Activated naive CD4-positive, alpha-beta T cell treated with Interleukin-2 at 50 U/mL for 16 hours (primary cell): Measurements from ENCODE around the gene ATP8B3.

Source experiments
- DNase-seq: peaks from one replicate; pipeline ENCODE4 v3.0.0-alpha.2; 2020

ATP8B3 gene

DNA sequence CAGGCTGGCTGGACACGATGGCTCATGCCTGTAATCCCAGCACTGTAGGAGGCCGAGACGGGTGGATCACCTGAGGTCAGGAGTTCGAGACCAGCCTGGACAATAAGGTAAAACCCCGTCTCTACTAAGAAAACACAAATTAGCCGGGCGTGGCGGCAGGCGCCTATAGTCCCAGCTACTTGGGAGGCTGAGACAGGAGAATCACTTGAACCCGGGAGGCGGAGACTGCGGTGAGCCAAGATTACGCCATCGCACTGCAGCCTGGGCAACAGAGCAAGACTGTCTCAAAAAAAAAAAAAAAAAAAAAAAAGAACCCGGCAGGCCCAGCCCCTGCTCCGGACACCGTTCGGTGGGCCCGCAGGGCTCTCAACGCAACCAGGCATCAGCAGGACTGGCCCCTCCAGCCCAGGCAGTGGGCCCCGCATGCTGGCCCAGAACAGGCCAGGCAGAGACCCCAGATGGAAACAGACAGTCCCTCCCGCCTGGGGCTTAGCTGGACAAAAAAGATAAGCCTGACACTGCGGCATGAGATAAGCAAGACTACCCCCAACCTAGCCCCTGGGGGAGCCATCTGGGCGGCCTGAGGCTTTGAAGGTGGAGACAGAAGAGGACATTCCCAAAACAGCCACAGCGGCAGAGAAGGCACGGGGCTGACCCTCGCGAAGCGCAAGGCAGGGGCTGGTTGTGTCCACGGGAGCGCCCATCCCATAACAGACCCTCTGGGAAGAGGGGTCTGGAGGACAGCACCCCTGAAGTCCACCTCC is 24.6 kb upstream of the ATP8B3 start:
- no peak for DNase-seq

DNA sequence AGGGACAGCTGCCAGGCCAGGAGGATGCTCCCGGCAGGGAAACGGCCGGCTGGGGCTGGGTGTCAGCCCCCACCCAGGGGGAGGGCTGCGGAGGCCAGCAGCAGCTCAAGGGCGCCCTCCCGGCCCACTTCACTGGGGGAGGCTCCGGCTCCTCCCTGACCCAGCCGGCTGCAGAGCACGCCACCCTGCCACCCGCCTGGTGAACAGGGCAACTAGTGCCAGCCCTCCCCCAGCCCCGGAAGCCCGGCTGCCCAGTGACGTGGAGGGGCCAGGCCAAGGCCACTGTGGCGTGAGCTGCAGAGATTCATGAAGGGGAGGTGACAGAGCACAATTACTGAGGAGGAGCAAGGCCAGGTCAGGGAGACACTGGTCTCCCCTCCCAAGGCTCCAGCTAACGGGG is 21.5 kb upstream of the ATP8B3 start:
- no peak for DNase-seq

DNA sequence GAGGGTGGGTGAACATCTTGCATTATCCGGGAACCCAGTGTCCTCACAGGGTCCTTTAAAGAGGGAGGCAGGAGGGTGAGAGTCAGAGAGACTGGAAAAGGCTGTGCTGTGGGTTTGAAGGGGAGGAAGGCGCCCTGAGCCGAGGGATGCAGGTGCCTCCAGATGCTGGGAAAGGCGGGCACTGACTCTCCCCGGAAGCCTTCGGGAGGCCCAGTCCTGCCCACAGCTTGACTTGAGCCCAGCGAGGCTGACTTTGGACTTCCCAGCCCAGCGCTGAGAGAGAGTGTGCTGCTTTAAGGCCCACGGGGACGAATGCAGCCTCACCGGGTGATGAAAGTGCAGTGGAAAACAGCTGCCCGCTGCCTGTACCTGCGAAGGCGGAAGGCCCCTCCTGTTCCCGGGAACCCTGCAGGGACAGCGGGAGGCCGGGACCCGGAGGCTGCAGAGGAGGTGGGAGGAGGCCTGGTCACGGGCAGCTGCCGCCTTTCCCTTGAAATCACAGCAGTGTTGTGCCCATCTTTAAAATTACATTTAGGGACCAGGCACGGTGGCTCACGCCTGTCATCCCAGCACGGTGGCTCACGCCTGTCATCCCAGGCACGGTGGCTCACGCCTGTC is 20.1 kb upstream of the ATP8B3 start:
- DNase-seq, result no peak

DNA sequence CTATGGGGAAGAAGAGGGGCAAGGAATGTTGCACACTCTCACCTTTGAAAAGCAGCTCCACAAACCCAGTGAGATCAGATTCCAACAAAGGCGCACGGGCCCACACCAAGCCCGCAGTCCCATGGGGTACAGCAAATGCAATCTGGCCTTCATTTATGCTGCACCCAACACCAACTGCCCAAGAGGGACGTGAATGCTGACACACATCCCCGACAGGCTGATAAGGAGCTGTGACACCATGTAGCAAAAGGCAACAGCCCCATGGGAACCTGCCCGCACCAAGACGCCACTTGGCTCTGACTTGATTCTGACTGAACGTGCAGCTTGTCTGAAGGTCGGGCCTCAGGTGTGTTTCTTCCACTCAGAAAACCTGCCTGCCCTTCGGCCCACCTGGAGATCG is 18.9 kb upstream of the ATP8B3 start:
- no peak for DNase-seq

DNA sequence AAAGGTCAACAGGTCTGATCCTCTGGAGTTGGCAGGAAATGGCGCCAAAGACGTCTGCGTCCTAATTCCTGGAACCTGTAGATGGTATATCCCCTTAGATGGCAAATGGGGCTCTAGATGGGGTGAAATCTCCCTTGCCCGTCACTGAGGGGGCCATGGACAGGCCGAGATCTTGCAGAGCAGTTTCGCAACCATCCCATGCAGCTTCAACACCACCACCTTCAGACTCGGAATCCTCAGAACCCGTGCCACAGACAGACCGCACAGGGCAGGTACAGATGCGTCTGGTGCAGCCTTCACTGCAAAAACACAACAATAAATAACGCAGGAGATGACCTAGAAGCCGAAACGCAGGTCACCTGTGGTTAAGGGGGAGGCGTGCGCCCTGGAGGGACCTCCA is 18.5 kb upstream of the ATP8B3 start:
- no peak for DNase-seq

DNA sequence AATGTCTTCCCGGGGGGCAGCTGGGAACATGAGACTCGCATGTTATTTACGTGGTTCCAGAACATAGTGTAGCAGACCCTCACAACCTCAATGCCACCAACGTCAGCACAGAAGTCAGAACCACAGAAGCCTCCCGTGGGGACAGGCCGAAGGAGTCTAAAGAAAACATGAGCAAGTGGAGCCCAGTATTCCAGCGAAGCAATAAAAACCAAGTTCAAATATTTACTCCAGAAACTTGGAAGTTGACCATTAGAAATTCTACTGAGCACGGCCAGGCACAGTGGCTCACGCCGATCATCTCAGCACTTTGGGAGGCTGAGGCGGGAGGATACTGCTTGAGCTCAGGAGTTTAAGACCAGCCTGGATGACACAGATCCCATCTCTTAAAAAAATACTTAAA is 17.9 kb upstream of the ATP8B3 start:
- no peak for DNase-seq

DNA sequence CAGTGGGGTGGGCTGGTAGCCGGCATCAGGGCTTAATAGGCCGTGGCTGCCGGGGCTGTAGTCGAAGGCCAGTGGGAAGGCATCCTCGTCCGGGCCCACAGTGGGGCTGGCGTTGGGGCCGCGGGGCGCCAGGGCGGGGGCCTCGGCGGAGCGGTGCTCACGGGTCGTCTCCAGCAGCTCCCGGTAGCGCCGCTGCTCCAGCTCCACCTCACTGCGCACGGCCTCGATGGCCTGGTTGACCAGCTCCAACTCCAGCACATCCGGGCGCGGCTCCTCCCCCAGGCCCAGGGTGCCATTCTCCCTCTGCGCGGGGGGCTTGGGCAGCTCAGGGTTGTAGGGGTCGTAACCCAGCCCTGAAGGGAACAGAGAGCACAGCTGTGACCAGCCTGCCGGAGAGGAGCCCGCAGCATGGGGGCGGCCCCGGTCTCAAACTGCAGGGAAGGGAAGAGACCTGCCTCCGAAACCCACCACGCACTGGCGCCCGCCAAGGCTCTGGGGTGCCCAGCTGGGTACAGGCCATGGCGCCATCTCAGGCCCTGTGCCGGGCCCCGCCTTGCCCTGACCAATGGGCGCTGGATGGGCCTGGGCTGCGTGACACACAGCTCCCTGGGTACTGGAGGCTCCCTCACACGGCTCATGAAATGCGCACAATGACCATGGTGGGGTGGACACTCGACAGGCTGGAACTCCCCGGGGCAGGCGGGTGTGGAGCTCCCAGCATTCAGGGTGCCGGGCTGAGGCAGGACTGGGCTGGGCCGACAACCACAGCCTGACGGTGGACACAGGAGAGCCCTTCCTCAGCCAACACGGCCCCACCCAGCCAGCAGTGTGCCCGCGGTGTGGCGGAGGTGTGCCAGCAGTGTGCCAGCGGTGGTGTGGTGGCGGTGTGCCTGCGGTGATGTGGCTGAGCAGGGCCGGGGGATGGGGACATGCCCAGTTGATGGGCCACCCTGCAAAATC is 16.5 kb upstream of the ATP8B3 start:
- no peak for DNase-seq

DNA sequence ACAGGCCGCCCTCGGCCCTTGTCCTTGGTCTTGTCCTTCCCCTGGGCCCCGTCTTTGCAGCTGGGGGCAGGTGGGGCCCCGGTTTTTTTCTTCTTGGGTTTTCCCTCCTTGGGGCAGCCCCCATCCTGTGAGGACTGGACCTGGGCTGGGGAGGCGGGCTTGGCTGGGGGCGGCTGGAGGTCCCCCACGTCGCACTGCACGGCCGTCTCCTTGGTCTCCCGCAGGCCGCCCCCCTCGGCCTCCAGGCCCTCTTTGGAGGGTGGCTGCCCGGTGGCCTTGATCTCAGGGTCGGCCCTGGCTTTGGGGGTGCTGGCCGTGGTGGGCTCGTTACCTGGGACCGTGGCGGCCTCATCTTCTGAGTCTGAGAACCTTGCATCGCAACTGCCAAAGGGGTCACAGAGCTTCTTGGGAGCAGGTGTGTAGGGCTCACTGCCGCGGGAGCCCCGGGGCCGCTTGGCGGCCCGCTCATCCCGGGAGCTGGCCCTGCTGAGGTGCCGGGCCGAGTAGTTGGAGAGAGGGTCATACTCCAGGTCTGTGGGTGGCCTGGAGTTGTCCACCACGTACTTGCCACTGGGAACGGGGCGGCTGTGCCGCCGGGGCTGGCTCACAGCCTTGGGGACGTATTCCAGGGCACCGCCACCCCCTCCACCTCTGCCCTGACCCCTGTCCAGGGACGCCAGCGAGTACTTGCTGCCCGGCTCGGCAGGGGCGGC is 15.6 kb upstream of the ATP8B3 start:
- no peak for DNase-seq

DNA sequence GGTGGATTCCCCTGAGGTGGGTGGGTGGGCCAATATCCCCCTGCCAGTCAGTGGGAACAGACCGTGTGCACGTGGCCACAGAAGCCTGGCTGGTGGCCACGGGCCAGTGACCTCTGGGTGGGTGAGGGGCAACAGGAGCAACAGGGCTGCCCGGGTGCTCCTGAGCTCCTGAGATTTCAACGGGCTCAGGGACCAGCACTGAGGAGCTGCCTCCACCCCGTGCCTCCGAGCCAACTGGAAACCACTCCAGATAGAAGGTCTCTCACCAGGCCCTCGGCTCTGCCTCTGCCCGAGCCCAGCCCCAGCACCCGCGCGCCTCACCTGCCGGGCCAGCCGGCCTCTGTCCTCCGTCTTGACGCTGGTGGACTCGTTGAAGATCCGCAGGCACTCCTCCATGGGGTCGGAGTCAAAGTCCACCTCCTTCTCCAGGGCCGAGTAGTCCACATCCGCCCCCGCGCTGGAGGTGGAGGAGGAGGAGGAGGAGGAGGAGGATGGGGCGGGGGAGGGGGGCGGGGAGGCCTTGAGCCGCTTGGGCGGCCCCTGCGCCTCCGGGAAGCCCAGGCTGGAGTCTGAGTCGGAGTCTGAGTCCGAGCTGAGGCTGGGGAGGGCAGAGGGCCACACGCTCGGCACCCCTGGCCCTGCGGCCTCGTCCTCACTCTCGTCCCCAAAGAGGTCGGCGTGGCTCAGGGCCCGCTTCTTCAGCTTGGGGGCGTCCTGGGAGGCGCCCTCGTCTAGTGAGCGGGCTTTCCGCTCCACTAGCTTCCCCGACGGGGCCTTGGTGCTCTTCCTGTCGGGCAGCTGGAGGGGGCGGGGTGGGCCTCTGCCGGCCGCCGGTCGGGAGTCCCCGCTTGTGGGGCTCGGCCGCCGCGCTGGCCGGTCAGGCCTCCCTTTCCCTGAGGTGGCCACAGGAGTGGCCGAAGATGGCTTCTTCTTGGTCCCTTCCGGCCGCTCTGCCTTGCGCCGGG is 14.8 kb upstream of the ATP8B3 start:
- no peak for DNase-seq

DNA sequence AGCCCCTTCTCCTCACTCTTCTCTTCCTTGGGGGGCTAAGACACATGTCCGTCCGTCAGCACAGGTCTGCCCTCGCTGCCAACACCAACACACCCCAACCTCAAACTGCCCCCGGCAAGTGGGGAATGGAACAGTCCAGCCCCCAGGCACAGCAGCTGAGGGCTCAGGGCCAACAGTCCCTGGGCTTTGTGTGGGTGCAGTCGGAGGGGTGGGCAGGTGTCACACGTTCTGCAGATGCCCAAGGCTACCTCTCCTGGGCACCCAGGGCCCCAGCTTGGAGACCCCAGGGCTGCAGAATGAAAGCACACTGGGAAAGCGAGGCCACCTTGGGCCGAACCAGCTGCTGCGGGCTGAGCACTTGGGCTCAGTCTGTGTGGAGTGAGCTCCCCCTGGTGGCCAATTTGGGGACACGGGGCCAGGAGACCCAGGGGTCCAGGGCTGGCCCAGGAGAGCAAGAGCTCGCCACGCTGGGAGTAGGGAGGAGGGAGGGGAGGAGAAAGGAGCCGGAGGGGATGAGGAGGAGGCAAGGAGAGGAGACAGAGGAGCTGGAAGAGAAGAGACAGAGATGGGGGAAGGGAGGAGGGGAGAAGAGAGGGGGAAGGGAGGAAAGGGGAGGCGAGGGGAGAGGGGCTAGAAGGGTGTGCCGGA is 14.0 kb upstream of the ATP8B3 start:
- DNase-seq, result peak; percentile 80

DNA sequence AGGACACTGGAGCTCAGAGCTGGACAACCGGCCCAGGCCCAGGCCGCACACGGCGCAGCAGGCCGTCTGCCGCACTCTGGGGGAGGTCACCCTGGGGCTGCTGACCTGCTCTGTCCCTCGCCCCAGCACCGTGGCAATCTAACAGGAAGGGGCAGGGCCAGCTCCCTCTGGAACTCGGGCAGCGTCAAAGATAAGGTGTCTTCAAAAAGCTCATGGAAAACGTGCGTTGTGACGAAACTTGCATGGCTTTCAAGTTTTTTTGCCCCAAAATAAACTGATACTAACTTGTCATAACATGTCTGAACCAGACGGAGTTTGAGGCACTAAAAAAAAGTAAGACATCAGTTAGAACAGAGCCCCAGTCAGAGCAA is 12.2 kb upstream of the ATP8B3 start:
- DNase-seq, result no peak

DNA sequence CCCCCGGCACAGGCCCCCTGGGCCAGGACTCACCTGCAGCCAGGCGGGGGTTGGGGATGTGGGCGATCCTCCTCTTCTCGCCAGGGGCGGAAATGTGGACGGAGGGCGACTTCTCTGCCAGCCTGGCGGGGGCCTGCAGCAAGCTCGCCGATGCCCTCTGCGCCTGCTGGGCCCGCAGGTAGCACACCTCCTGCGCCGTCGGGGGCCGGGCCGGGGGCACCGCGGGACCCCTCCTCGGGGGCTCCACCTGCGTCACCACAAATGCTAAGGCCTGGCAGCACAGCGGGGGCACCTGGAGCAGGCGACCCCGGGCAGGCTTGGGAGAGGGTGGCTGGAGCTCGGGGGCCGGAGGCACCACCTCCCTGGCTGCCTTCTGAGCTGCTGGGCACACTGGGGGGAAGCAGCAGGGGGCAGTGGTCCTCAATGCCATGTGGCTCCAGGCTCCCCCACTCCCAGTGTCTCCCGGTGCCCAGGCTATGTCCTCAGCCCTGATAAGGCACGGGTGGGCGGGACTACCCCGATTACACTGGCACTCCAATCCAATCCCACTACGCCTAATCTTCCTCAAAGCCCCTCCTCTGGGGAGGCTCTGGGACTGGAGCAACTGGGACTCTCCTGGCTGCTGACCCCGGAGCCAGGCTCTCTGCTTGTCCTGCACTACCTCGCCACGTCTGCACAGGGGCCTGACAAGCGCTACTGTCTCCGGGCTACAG is 11.6 kb upstream of the ATP8B3 start:
- no peak for DNase-seq

DNA sequence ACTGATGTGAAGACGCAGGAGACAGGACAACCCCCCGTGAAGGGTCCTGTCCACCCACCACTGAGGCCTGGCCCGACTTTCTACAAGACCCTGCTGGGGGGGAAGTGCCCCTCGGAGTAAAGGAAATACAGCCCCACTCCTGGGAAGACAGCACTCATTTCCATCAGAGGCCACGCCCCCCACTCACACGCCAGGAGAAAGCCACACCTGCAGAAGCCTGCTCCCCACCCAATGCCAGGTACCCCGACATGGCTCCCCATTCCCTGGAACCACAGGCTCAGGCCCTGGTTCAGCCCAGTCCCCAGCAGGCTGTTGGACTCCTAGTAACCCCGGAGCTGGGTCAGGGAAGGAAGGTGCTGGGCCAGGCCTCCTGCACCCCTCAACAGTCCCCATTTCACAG is 10.9 kb upstream of the ATP8B3 start:
- DNase-seq, result no peak

DNA sequence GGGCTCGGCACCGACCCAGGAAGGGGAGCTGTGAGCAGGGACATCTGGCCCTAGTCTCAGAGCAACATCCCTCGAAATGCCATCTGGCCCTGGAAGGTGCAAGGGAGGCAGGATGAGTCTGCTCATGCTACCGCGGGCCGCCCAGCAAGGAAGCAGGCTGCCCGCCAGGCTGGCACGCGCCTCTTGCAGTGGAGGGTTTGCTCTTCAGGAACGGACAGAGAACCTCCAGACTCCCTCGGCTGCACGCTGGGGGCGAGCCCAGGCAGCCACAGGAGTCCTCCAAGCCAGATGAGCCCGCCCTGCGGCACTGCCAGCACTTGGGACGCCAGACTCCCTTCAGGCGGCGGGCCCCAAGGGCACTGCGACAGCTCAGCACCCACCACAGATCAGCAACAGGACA is 10.1 kb upstream of the ATP8B3 start:
- no peak for DNase-seq

DNA sequence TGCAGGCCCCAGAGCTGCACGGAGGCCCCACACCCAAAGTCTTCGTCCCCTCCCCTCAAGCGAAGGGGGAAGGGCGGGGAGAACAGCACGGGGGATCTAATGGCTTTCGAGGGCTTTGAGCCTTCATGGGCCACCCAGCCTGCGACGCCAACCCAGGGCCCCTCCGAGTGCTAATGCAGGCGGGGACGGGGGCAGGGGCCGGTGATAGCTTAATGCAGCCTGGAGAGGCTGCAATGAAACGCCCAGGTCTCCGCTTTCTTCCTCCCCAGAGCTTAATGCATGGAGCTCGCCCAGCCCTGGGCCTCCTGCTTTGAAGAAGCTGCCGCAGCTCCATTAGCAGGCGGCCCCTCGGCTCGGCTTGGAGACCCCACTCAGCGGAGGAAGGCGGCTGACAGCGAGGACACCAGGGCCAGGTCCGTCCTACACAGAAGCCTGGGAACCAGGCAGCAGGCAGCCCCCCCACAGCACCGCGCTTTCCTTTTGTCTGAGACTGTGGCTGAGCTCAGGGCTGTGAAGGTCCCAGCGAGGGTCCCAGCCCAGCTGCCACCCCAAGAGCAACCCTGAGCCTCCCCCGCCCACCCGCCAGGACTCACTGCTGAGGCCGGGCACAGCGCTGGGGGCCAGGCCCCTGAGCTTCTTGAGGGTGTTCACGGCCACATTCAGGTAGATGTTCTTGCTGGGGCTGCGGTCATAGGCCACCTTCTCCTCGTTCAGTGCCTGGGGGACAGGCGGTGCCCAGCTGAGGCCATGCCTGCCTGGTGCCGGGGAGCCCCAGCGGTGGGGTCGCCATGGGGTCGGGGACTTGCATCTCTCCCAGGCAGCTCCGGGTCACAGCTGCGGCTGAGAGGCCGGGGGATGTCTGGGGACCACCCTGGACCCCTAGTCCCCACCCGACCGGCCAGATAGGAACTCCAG is 7.5 kb upstream of the ATP8B3 start:
- no peak for DNase-seq

DNA sequence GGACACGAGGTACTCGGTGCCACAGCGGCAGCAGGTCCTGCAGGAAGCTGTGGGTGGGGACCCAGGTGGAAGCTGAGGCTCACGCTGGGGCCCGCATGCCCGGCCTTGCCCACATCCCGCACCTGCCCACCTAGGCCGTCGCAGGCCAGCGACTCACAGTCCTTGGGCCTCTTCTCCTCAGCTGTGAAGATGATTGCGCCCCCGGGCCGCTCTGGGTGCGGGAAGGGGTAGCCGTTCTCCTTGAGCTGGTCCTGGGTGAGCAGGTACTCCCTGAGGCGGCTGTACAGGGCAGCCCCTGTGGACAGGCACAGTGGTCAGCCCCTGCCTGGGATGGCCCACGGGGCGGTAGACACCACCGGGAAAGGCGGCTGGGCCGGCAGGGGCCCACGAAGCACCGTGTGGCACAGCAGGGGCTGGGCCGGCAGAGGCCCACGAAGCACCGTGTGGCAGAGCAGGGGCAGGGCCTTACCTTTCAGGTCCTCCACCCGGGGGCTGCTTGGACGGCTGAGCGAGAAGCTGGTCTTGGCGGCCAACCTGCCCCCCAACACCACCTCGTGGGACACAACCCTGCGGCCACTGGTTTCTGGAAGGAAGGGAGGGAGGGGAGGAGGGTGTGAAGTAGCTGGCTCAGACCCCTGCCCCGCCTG is 6.6 kb upstream of the ATP8B3 start:
- DNase-seq, result no peak

DNA sequence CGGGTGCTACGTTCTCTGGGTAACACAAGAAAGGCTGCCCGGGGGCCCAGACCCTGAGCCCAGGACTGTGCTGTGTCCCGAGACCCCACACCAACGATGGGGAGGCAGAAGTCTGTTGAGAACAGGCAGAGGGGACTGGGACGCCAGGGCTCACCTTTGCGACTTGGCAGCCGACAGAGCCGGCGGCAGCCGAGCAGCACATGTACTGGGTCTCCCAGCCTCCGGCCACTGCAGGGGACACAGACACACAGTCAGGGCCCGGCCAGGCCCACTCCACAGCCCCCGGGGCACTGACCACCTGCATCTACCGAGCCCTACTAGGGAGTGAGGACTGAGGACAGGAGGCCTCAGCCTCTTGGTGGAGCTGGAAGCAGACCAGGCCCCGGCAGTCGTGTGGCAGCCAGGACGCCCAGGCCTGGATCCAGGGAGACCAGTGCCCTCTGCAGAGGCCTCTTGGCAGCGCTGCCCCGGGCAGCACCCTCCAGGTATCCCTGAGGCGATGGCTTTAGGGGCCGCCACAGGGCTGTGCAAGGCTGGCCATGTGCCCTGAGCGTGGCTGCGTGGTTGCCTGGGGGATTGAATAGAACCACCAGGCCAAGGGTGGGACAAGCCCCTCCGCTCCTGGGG is 5.6 kb upstream of the ATP8B3 start:
- DNase-seq, result no peak

DNA sequence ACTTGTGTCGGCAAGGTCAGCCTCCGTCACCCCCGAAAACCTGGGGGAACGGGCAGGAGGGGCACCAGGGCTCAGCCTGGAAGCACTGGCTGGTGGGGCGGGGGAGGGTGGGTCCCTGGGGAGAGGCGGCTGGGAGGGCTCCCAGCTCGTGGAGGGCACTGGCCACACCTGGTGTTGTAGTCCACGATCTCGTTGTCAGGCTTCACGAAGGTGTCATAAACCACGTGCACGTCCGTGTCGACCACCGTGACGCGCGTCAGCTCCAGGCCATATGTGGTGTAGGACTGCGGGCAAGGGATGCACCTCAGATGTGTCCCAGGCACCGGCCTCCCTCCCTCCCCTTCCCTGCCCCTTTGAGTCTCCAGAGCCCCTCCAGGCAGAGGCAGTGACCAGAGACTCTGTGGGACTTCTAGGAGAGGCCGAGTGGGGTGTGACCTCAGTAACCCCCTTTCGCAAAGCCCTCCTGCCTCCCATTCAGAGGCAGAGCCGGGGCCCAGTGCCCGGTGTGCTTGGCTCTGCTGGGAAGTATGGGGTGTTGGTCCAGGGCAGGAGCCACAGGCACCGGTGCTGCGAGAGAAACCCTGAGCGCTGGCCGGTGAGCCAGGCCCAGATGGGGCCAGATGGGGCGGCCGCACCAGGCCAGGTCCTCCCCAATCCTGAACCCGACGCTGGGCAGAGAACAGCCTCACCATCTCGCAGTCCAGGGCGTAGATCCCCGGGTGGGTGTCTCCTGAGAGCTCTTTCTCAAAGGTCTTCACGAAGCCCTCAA is 4.6 kb upstream of the ATP8B3 start:
- DNase-seq, result no peak
